Endothelial cell of umbilical vein (primary cell): ENCODE data around the gene DBX1. TPM values are rescaled to one million over a fixed set of nuclear protein-coding genes. Genes with fewer than 3 reads are reported as not detected.

Source experiments
- BruUV-seq: library from RNA; stranded (reverse); fragments of 400-500 nt; replicated peaks from 2 replicates; lab custom pipeline; 2021; lab: Mats Ljungman, UMichigan
- CTCF ChIA-PET: fragments of 300-600, 350-600 bp; sonication (Branson Sonifier 250); formaldehyde crosslinking; loops from one replicate; lab custom pipeline; 2021; ENCODE audit warnings: antibody characterized with exemption, inconsistent platforms; lab: Charles Lee
- POLR2A ChIA-PET: fragments of 300-600, 350-600 bp; sonication (Branson Sonifier 250); formaldehyde crosslinking; loops from one replicate; lab custom pipeline; 2021; ENCODE audit warnings: antibody characterized with exemption, inconsistent platforms; lab: Charles Lee
- DNase-seq: peaks from one replicate; pipeline ENCODE4 v3.0.0-alpha.2; 2011; ENCODE audit warnings: low read depth, low spot score
- FAIRE-seq: peaks from 2 replicates; lab custom pipeline; 2011; peaks lifted over from hg19 to GRCh38; lab: Jason Lieb, UNC
- H2AFZ ChIP-seq: 2 replicates; pipeline ENCODE4 v1.6.0; 2012; ENCODE audit warnings: low read depth, low read length, control low read depth, inconsistent platforms
- H3K27ac ChIP-seq: 2 replicates; pipeline ENCODE4 v1.5.1; 2011; ENCODE audit warnings: low read depth, mild to moderate bottlenecking, control low read depth, low read length, moderate library complexity; ENCODE audit not compliant: insufficient read depth
- H3K27me3 ChIP-seq, 2 experiments: 2 replicates each; pipeline versions ENCODE4 v1.6.0 to v1.6.1; 2011; ENCODE audit warnings: low read length in 2 of 2, mixed read lengths in 1 of 2; ENCODE audit not compliant: control insufficient read depth in 2 of 2, insufficient read depth in 2 of 2
- H3K36me3 ChIP-seq, 2 experiments: 2 replicates in 1 of 2; 3 replicates in 1 of 2; pipeline ENCODE4 v1.5.1; 2011; ENCODE audit warnings: low read length in 2 of 2, mild to moderate bottlenecking in 1 of 2, moderate library complexity in 1 of 2; ENCODE audit not compliant: control insufficient read depth in 2 of 2, insufficient read depth in 2 of 2; ENCODE audit errors: extremely low read depth in 1 of 2
- H3K4me1 ChIP-seq: 3 replicates; pipeline ENCODE4 v1.5.1; 2011; ENCODE audit warnings: mild to moderate bottlenecking, low read length; ENCODE audit not compliant: control insufficient read depth, insufficient read depth; ENCODE audit errors: extremely low read depth
- H3K4me2 ChIP-seq: 2 replicates; pipeline ENCODE4 v1.6.1; 2011; ENCODE audit warnings: low read length, control low read depth, mixed read lengths; ENCODE audit not compliant: insufficient read depth
- H3K4me3 ChIP-seq, 3 experiments: fragments of 200-600 bp in 1 of 3; sonication (generic), shearing (Covaris generic) in 1 of 3; replicated peaks in 1 of 3; 2 replicates each; pipeline ENCODE4 v1.5.1; 2011 to 2016; ENCODE audit warnings: control low read depth in 3 of 3, low read length in 3 of 3, mild to moderate bottlenecking in 2 of 3, inconsistent platforms in 1 of 3, low read depth in 1 of 3, moderate library complexity in 1 of 3; ENCODE audit not compliant: insufficient read depth in 1 of 3
- H3K79me2 ChIP-seq: 2 replicates; pipeline ENCODE4 v1.6.0; 2012; ENCODE audit warnings: low read length, inconsistent platforms; ENCODE audit not compliant: control insufficient read depth, insufficient read depth
- H3K9ac ChIP-seq: replicated peaks from 2 replicates; pipeline ENCODE3; 2011; ENCODE audit warnings: low read length, control low read depth; ENCODE audit not compliant: insufficient read depth; ENCODE audit errors: extremely low read depth
- H3K9me1 ChIP-seq: replicated peaks from 3 replicates; pipeline ENCODE4 v1.6.0; 2011; ENCODE audit warnings: mild to moderate bottlenecking, low read length; ENCODE audit not compliant: control insufficient read depth, insufficient read depth; ENCODE audit errors: extremely low read depth
- H3K9me3 ChIP-seq: replicated peaks from 2 replicates; pipeline ENCODE4 v1.5.1; 2012; ENCODE audit warnings: low read length, inconsistent platforms; ENCODE audit not compliant: control insufficient read depth, insufficient read depth
- H4K20me1 ChIP-seq: replicated peaks from 2 replicates; pipeline ENCODE3; 2011; ENCODE audit warnings: mild to moderate bottlenecking, low read length; ENCODE audit not compliant: control insufficient read depth, insufficient read depth; ENCODE audit errors: extremely low read depth
- CTCF ChIP-seq, 2 donors: IDR thresholded peaks; 1 replicate in 1 of 2; 2 replicates in 1 of 2; pipeline ENCODE4 v1.5.1; 2011; ENCODE audit warnings: low read length in 2 of 2, mild to moderate bottlenecking in 2 of 2, moderate library complexity in 2 of 2, control low read depth in 1 of 2, inconsistent platforms in 1 of 2, low read depth in 1 of 2; ENCODE audit not compliant: insufficient read depth in 1 of 2; ENCODE audit errors: extremely low read depth in 1 of 2
- EZH2 ChIP-seq: IDR thresholded peaks from 2 replicates; pipeline ENCODE4 v1.6.1; 2012; ENCODE audit warnings: borderline replicate concordance, low read depth, mild to moderate bottlenecking, moderate library complexity, low read length, inconsistent platforms; ENCODE audit not compliant: severe bottlenecking
- FOS ChIP-seq: IDR thresholded peaks from 2 replicates; pipeline ENCODE4 v1.6.1; 2011; ENCODE audit warnings: mild to moderate bottlenecking, low read length, moderate library complexity, borderline replicate concordance; ENCODE audit not compliant: insufficient read depth
- GATA2 ChIP-seq: IDR thresholded peaks from 2 replicates; pipeline ENCODE4 v1.7.0; 2011; ENCODE audit warnings: low read depth, mild to moderate bottlenecking, moderate library complexity, mixed read lengths, low read length; ENCODE audit not compliant: insufficient read length, insufficient read depth
- JUN ChIP-seq: IDR thresholded peaks from 2 replicates; pipeline ENCODE4 v1.6.1; 2011; ENCODE audit warnings: borderline replicate concordance, low read depth; ENCODE audit not compliant: insufficient read length, insufficient read depth
- MAX ChIP-seq: IDR thresholded peaks from 2 replicates; pipeline ENCODE4 v1.6.1; 2011; ENCODE audit not compliant: insufficient read depth, insufficient read length
- MYC ChIP-seq: IDR thresholded peaks from one replicate; pipeline ENCODE4 v1.6.1; 2011; ENCODE audit warnings: mild to moderate bottlenecking, low read depth, low read length
- POLR2A ChIP-seq: IDR thresholded peaks from 2 replicates; pipeline ENCODE4 v1.6.1; 2012; ENCODE audit warnings: low read depth, mild to moderate bottlenecking, control low read depth, low read length
- dilution Hi-C: fragments of 300-500 bp; cut with MboI; formaldehyde crosslinking; loops from one replicate; pipeline ENCODE4 v1.15.0; 2019; ENCODE audit warnings: low sequenced_read_pairs; ENCODE audit not compliant: extremely low pct_ligation_motif_present
- intact Hi-C: fragments of 100-400 bp; cut with micrococcal nuclease; formaldehyde crosslinking; loops from one replicate; pipeline ENCODE4 v1.10.0; 2022
- polyA plus RNA-seq, 4 experiments: library from polyadenylated mRNA; depleted of rRNA in 3 of 4; stranded (reverse) in 3 of 4; unstranded in 1 of 4; fragments of >200 nt; gene quantifications; 2 replicates each; pipeline versions ENCODE4 v1.2.1 to v1.2.3, GENCODE V29; 2011 to 2012; ENCODE audit warnings: missing spikeins in 1 of 4
- total RNA-seq: library from RNA; stranded (reverse); gene quantifications from 2 replicates; pipeline ENCODE4 v1.2.3, GENCODE V29; 2021

Gene DBX1
- total and polyA plus RNA-seq, 2 donors (not counting 3 experiments of a cell fraction or from before 2014, with no cell fraction given): not detected

GRCh38 chr11:20117291-20117690, 43.0 kb downstream of the DBX1 start:
- dilution Hi-C loops: no loop called here
- Histone ChIP-seq H3K4me2 (no peak overlapping the region), H4K20me1 (no peaks in the 10 kb centered on the region), H3K36me3 (peaks cover 3 to 16% of the 10 kb centered on the region in 2 experiments), H3K4me1 (peaks cover 10% of the 10 kb centered on the region), H3K27ac (no peak overlapping the region), H3K9me3 (no peaks in the 10 kb centered on the region), H3K9ac (no peak overlapping the region), H3K27me3 (no peaks in the 10 kb centered on the region), H2AFZ (no peak overlapping the region), H3K79me2 (no peaks in the 10 kb centered on the region), H3K4me3 (no peak overlapping the region), H3K9me1 (no peaks in the 10 kb centered on the region)
- POLR2A ChIA-PET: no interaction called here
- FAIRE-seq (no peak), DNase-seq (no peak)
- TF ChIP-seq MAX (no peak), POLR2A (no peak), GATA2 (no peak), MYC (no peak), EZH2 (no peak)
- CTCF ChIA-PET: interaction anchor here (8.2 kb wide), 1 partner anchor 11 kb away, joined by 68 read pairs; no protein-coding TSS in a partner anchor
- intact Hi-C loops: no loop called here
- no TSS peak for BruUV-seq

- Histone ChIP-seq H3K9me3 (no peaks in the 10 kb centered on the region), H3K36me3 (peaks cover 3 to 16% of the 10 kb centered on the region in 2 experiments), H2AFZ (no peak overlapping the region), H3K27ac (no peak overlapping the region), H3K4me1 (peaks cover 15% of the 10 kb centered on the region), H4K20me1 (no peaks in the 10 kb centered on the region), H3K79me2 (no peaks in the 10 kb centered on the region), H3K9ac (no peak overlapping the region), H3K9me1 (no peaks in the 10 kb centered on the region), H3K4me2 (no peak overlapping the region), H3K4me3 (no peak overlapping the region), H3K27me3 (no peaks in the 10 kb centered on the region)
- no peak for TF ChIP-seq FOS
- TF ChIP-seq MYC: no peak
- TF ChIP-seq CTCF (IDR thresholded peaks at IDR 0.05; ENCODE audit: extremely low read depth in 1 of 2, insufficient read depth in 1 of 2, low read depth in 1 of 2, low read length in 2 of 2): no peak
- no peak for TF ChIP-seq JUN
- no peak for TF ChIP-seq GATA2
- TF ChIP-seq EZH2: no peak
- no peak for TF ChIP-seq POLR2A
- TF ChIP-seq MAX: no peak
- DNase-seq: no peak
- dilution Hi-C loops: no loop called here
- ChIA-PET POLR2A (no interaction called here), CTCF (interaction anchor here (0.9 to 8.2 kb wide), 2 partner anchors 12 to 16 kb away, joined by 5 to 68 read pairs; no protein-coding TSS in a partner anchor)
- BruUV-seq: no TSS peak
- no peak for FAIRE-seq
- intact Hi-C loops: no loop called here
These were observed 43.5 kb downstream of the DBX1 start for GRCh38 chr11:20116825-20117224.
